PC-9 (cell line): Measurements from ENCODE around the gene OAT.

ENCODE experiments used
- CTCF ChIP-seq: fragments of 200-600 bp; sonication (generic); conservative IDR thresholded peaks from 2 replicates; pipeline ENCODE4 v1.6.1; 2017; ENCODE audit warnings: mixed run types, antibody characterized with exemption, mild to moderate bottlenecking, moderate library complexity
- EZH2 ChIP-seq: fragments of 200-600 bp; sonication (generic); IDR thresholded peaks from 2 replicates; pipeline ENCODE4 v1.8.0; 2017; ENCODE audit warnings: antibody characterized with exemption, low read depth

GRCh38 chr10:124379609-124380193, 39.0 kb downstream of the OAT start:
- no peak for TF ChIP-seq CTCF
- no peak for TF ChIP-seq EZH2
